DLD1 (cell line): ENCODE measurements around the gene CTCFL.

ENCODE experiments used
- in situ Hi-C: cut with HindIII; loops from 2 replicates; pipeline ENCODE4 v1.10.0; 2017; ENCODE audit warnings: low sequenced_read_pairs

CTCFL gene

GRCh38 chr20:57560554-57561355 lies 35.8 kb upstream of the CTCFL start, which contains the start of gene PCK1:
TSS of gene PCK1 (plus strand) at chr20:57561110. CDS start at chr20:57561412, 302 bp downstream.
- in situ Hi-C loops = no loop called here

- in situ Hi-C loops = no loop called here
These were observed 35.0 kb upstream of the CTCFL start for GRCh38 chr20:57559658-57560553.

GRCh38 chr20:57559289-57559634 lies 34.3 kb upstream of the CTCFL start:
- in situ Hi-C loops = no loop called here

GRCh38 chr20:57558614-57559288 lies 33.8 kb upstream of the CTCFL start:
- in situ Hi-C loops = no loop called here

- in situ Hi-C loops = no loop called here
These were observed 33.1 kb upstream of the CTCFL start for GRCh38 chr20:57557926-57558613.

- in situ Hi-C loops = no loop called here
These were observed 32.0 kb upstream of the CTCFL start for GRCh38 chr20:57556980-57557274.

GRCh38 chr20:57555457-57556184 lies 30.7 kb upstream of the CTCFL start:
- in situ Hi-C loops = no loop called here

- in situ Hi-C loops = no loop called here
These were observed 28.6 kb upstream of the CTCFL start for GRCh38 chr20:57553376-57554018.

- in situ Hi-C loops = no loop called here
These were observed 27.5 kb upstream of the CTCFL start for GRCh38 chr20:57552471-57552870.

GRCh38 chr20:57548177-57549058 lies 23.5 kb upstream of the CTCFL start:
- in situ Hi-C loops = no loop called here

- in situ Hi-C loops = no loop called here
These were observed 22.2 kb upstream of the CTCFL start for GRCh38 chr20:57546956-57547649.

GRCh38 chr20:57545927-57546662 lies 21.2 kb upstream of the CTCFL start:
- in situ Hi-C loops = no loop called here

GRCh38 chr20:57544838-57545564 lies 20.1 kb upstream of the CTCFL start:
- in situ Hi-C loops = no loop called here

GRCh38 chr20:57543754-57544153 lies 18.8 kb upstream of the CTCFL start:
- in situ Hi-C loops = no loop called here

- in situ Hi-C loops = no loop called here
These were observed 16.1 kb upstream of the CTCFL start for GRCh38 chr20:57540890-57541580.

GRCh38 chr20:57539889-57540288 lies 14.9 kb upstream of the CTCFL start:
- in situ Hi-C loops = no loop called here
